Neural progenitor cell (in vitro differentiated cells): ENCODE data around the gene AIM2. TPM values are rescaled to one million over a fixed set of nuclear protein-coding genes. Genes with fewer than 3 reads are reported as not detected.
"Not testable (repeated sequence)": the region's sequence is repeated elsewhere in the genome, so short reads cannot be mapped to it uniquely, and the experiment has no call there.

ENCODE experiments used
- DNase-seq: peaks from one replicate; pipeline ENCODE4 v3.0.0-alpha.2; 2016; ENCODE audit warnings: low spot score
- H2AFZ ChIP-seq: fragments of 200-600 bp; sonication (generic); replicated peaks from 2 replicates; pipeline ENCODE4 v1.6.1; 2016; ENCODE audit warnings: antibody characterized with exemption
- H3F3A ChIP-seq: fragments of 200-600 bp; sonication (generic); 2 replicates; pipeline ENCODE4 v1.6.1; 2016; ENCODE audit warnings: antibody characterized with exemption, low read depth
- H3K27ac ChIP-seq: fragments of 200-600 bp; sonication (generic); 2 replicates; pipeline ENCODE4 v1.5.1; 2016; ENCODE audit warnings: mild to moderate bottlenecking
- H3K27me3 ChIP-seq: fragments of 200-600 bp; sonication (generic); 2 replicates; pipeline ENCODE4 v1.6.1; 2016; ENCODE audit warnings: mild to moderate bottlenecking, moderate library complexity
- H3K36me3 ChIP-seq: fragments of 200-600 bp; sonication (generic); 2 replicates; pipeline ENCODE4 v1.5.1; 2016
- H3K4me1 ChIP-seq: fragments of 200-600 bp; sonication (generic); 2 replicates; pipeline ENCODE4 v1.6.1; 2016; ENCODE audit warnings: mixed run types
- H3K4me2 ChIP-seq: fragments of 200-600 bp; sonication (generic); 2 replicates; pipeline ENCODE4 v1.6.1; 2016
- H3K4me3 ChIP-seq: fragments of 200-600 bp; sonication (generic); 2 replicates; pipeline ENCODE4 v1.5.1; 2016
- H3K79me2 ChIP-seq: fragments of 200-600 bp; sonication (generic); 2 replicates; pipeline ENCODE4 v1.6.1; 2016; ENCODE audit warnings: low read depth
- H3K9ac ChIP-seq: fragments of 200-600 bp; sonication (generic); 2 replicates; pipeline ENCODE4 v1.6.1; 2016
- H3K9me3 ChIP-seq: fragments of 200-600 bp; sonication (generic); 2 replicates; pipeline ENCODE4 v1.5.1; 2016; ENCODE audit warnings: low read depth
- H4K20me1 ChIP-seq: fragments of 200-600 bp; sonication (generic); 2 replicates; pipeline ENCODE4 v1.6.1; 2016; ENCODE audit warnings: low read depth
- H3K27ac Mint-ChIP-seq: 3 replicates; pipeline ENCODE4 v1.8.0; 2021; ENCODE audit warnings: mixed read lengths
- H3K27me3 Mint-ChIP-seq: 2 replicates; pipeline ENCODE4 v1.8.0; 2022; ENCODE audit warnings: low read depth, mild to moderate bottlenecking, inconsistent platforms, moderate library complexity, mixed read lengths; ENCODE audit not compliant: insufficient read depth
- H3K36me3 Mint-ChIP-seq: 3 replicates; pipeline ENCODE4 v1.8.0; 2021; ENCODE audit warnings: mixed read lengths
- H3K4me1 Mint-ChIP-seq: 3 replicates; pipeline ENCODE4 v1.8.0; 2021; ENCODE audit warnings: mixed read lengths
- H3K4me3 Mint-ChIP-seq: 3 replicates; pipeline ENCODE4 v1.8.0; 2021; ENCODE audit warnings: mild to moderate bottlenecking, moderate library complexity, mixed read lengths
- H3K9me3 Mint-ChIP-seq: 3 replicates; pipeline ENCODE4 v1.8.0; 2020; ENCODE audit warnings: mixed read lengths
- CTCF ChIP-seq: fragments of 200-600 bp; sonication (generic); IDR thresholded peaks from 2 replicates; pipeline ENCODE4 v1.5.1; 2017; ENCODE audit warnings: antibody characterized with exemption, mild to moderate bottlenecking
- EZH2 ChIP-seq: fragments of 200-600 bp; sonication (generic); IDR thresholded peaks from 2 replicates; pipeline ENCODE4 v1.6.1; 2017; ENCODE audit warnings: antibody characterized with exemption, mild to moderate bottlenecking, moderate library complexity
- EZH2phosphoT487 ChIP-seq: fragments of 200-600 bp; sonication (generic); IDR thresholded peaks from 2 replicates; pipeline ENCODE4 v1.6.1; 2017; ENCODE audit warnings: antibody characterized with exemption
- total RNA-seq: library from RNA; depleted of rRNA; stranded (reverse); fragments of >200 nt; gene quantifications from 2 replicates; pipeline ENCODE4 v1.2.3, GENCODE V29; 2015; ENCODE audit warnings: low replicate concordance

The AIM2 gene
- total RNA-seq, 1 donor from 2014 or later: 2.9 TPM

DNA sequence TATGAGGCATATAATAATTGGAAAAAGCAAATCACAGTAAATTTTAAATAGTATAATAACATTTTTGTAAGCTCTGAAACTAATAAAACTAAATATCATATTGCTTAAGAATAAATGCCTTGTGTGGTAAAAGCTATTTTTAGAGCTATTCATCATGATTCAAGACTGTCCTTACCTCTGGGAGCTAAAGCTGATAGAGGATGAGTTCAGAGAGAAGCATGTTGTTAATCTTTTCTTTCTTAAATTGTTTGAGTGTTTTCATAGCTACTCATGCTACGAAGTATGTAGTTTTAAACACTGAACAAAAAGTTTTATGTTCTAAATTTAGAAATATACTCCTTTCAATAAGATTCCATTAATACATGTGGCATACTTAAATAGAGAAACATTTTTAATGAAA lies 36.4 kb downstream of the AIM2 start:
- Histone ChIP-seq H3K79me2 (no peaks in the 10 kb centered on the region), H3K9ac (no peak overlapping the region), H3K27me3 (no peaks in the 10 kb centered on the region), H3K9me3 (no peaks in the 10 kb centered on the region), H3F3A (no peaks in the 10 kb centered on the region), H3K4me2 (no peak overlapping the region), H3K27ac (no peak overlapping the region), H3K4me1 (no peaks in the 10 kb centered on the region), H3K4me3 (no peak overlapping the region), H3K36me3 (no peaks in the 10 kb centered on the region), H2AFZ (no peak overlapping the region), H4K20me1 (no peaks in the 10 kb centered on the region)
- Mint-ChIP-seq H3K27ac (no peak overlapping the region), H3K36me3 (no peaks in the 10 kb centered on the region), H3K9me3 (no peaks in the 10 kb centered on the region), H3K4me1 (no peaks in the 10 kb centered on the region), H3K4me3 (no peak overlapping the region), H3K27me3 (no peaks in the 10 kb centered on the region)
- TF ChIP-seq CTCF: no peak
- no peak for DNase-seq

GRCh38 chr1:159030877-159031447 lies 45.6 kb downstream of the AIM2 start:
- Histone ChIP-seq H3K4me2 (no peak overlapping the region), H3K9me3 (no peaks in the 10 kb centered on the region), H3K9ac (no peak overlapping the region), H3F3A (no peaks in the 10 kb centered on the region), H3K27me3 (no peaks in the 10 kb centered on the region), H3K4me1 (no peaks in the 10 kb centered on the region), H3K27ac (no peak overlapping the region), H3K79me2 (no peaks in the 10 kb centered on the region), H4K20me1 (no peaks in the 10 kb centered on the region), H3K36me3 (no peaks in the 10 kb centered on the region), H3K4me3 (no peak overlapping the region), H2AFZ (peak overlapping the region; percentile 63)
- Mint-ChIP-seq H3K27ac (no peak overlapping the region), H3K9me3 (peaks cover 16% of the 10 kb centered on the region), H3K4me1 (no peaks in the 10 kb centered on the region), H3K4me3 (no peak overlapping the region), H3K36me3 (no peaks in the 10 kb centered on the region), H3K27me3 (no peaks in the 10 kb centered on the region)
- DNase-seq: no peak
- no peak for TF ChIP-seq EZH2
- TF ChIP-seq CTCF: no peak
- TF ChIP-seq EZH2phosphoT487: no peak

- Histone ChIP-seq H3K36me3 (no peaks in the 10 kb centered on the region), H3K27me3 (no peaks in the 10 kb centered on the region), H3K9me3 (no peaks in the 10 kb centered on the region), H3K79me2 (no peaks in the 10 kb centered on the region), H3K4me2 (no peak overlapping the region), H4K20me1 (no peaks in the 10 kb centered on the region), H3F3A (no peaks in the 10 kb centered on the region), H3K4me3 (no peak overlapping the region), H3K9ac (no peak overlapping the region), H2AFZ (no peak overlapping the region), H3K4me1 (no peaks in the 10 kb centered on the region), H3K27ac (no peak overlapping the region)
- Mint-ChIP-seq H3K27ac (no peak overlapping the region), H3K9me3 (peaks cover 16% of the 10 kb centered on the region), H3K4me3 (no peak overlapping the region), H3K27me3 (no peaks in the 10 kb centered on the region), H3K4me1 (no peaks in the 10 kb centered on the region), H3K36me3 (no peaks in the 10 kb centered on the region)
- TF ChIP-seq CTCF: no peak
- DNase-seq: no peak
These were observed 46.3 kb downstream of the AIM2 start for GRCh38 chr1:159030311-159030710.

- not testable (repeated sequence) for H3K27me3 ChIP-seq, H2AFZ ChIP-seq, DNase-seq, H3K9me3 ChIP-seq, H3K27me3 Mint-ChIP-seq, H3K27ac Mint-ChIP-seq, H3K4me3 Mint-ChIP-seq, H3K4me1 Mint-ChIP-seq, H3K36me3 ChIP-seq, H3K4me1 ChIP-seq, H3K4me3 ChIP-seq, H3F3A ChIP-seq, H3K36me3 Mint-ChIP-seq, H3K79me2 ChIP-seq, H3K4me2 ChIP-seq, H4K20me1 ChIP-seq, H3K27ac ChIP-seq, H3K9ac ChIP-seq
- peaks cover 14% of the 10 kb centered on the region for H3K9me3 Mint-ChIP-seq
These were observed 49.7 kb downstream of the AIM2 start for GRCh38 chr1:159026841-159027240.
